Skeletal muscle tissue (tissue), 4 donors: ENCODE data around the gene MRPL51. TPM values are rescaled to one million over a fixed set of nuclear protein-coding genes. Genes with fewer than 3 reads are reported as not detected.

Experiments
- H3K27ac ChIP-seq: one replicate; pipeline ENCODE4 v1.7.0; 2013; ENCODE audit warnings: mild to moderate bottlenecking, low read depth, low read length, inconsistent platforms
- H3K27me3 ChIP-seq, 3 donors: one replicate each; pipeline ENCODE4 v1.7.0; 2013; ENCODE audit warnings: low read length in 3 of 3; ENCODE audit not compliant: control insufficient read depth in 3 of 3, insufficient read depth in 3 of 3
- H3K36me3 ChIP-seq, 3 donors: one replicate each; pipeline ENCODE4 v1.7.0; 2013; ENCODE audit warnings: low read length in 3 of 3; ENCODE audit not compliant: control insufficient read depth in 3 of 3, insufficient read depth in 3 of 3
- H3K4me1 ChIP-seq, 3 donors: one replicate each; pipeline ENCODE4 v1.7.0; 2013; ENCODE audit warnings: low read length in 3 of 3, mild to moderate bottlenecking in 3 of 3; ENCODE audit not compliant: control insufficient read depth in 3 of 3, insufficient read depth in 3 of 3
- H3K4me3 ChIP-seq, 3 donors: one replicate each; pipeline ENCODE4 v1.7.0; 2013; ENCODE audit warnings: low read length in 3 of 3
- H3K9ac ChIP-seq, 3 donors: one replicate each; pipeline ENCODE4 v1.7.0; 2013; ENCODE audit warnings: low read length in 3 of 3, mild to moderate bottlenecking in 3 of 3, moderate library complexity in 2 of 3, low read depth in 1 of 3
- H3K9me3 ChIP-seq, 3 donors: one replicate each; pipeline ENCODE4 v1.7.0; 2013; ENCODE audit warnings: low read length in 3 of 3; ENCODE audit not compliant: control insufficient read depth in 3 of 3
- total RNA-seq: library from RNA; depleted of rRNA; stranded (reverse); fragments of >200 nt; gene quantifications from one replicate; pipeline ENCODE4 v1.2.3, GENCODE V29; 2014
- donor health status: Osteomylitis.

Gene MRPL51
- total RNA-seq, 1 donor from 2014 or later, result 141 TPM

DNA sequence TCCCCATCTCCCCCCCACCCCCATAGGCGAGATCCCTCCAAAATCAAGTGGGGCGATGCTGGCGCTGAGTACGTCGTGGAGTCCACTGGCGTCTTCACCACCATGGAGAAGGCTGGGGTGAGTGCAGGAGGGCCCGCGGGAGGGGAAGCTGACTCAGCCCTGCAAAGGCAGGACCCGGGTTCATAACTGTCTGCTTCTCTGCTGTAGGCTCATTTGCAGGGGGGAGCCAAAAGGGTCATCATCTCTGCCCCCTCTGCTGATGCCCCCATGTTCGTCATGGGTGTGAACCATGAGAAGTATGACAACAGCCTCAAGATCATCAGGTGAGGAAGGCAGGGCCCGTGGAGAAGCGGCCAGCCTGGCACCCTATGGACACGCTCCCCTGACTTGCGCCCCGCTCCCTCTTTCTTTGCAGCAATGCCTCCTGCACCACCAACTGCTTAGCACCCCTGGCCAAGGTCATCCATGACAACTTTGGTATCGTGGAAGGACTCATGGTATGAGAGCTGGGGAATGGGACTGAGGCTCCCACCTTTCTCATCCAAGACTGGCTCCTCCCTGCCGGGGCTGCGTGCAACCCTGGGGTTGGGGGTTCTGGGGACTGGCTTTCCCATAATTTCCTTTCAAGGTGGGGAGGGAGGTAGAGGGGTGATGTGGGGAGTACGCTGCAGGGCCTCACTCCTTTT is 44.0 kb upstream of the MRPL51 start:
- Histone ChIP-seq H3K36me3 (peaks cover 31 to 47% (median 44%) of the 10 kb centered on the region in 3 donors), H3K9ac (peak overlapping the region; percentile 94 to 99 (median 98)), H3K4me1 (peaks cover 79 to 93% (median 84%) of the 10 kb centered on the region in 3 donors), H3K4me3 (peak overlapping the region; percentile 81 to 96 (median 96)), H3K27me3 (no peaks in the 10 kb centered on the region), H3K27ac (peak overlapping the region; percentile 97), H3K9me3 (no peaks in the 10 kb centered on the region)

DNA sequence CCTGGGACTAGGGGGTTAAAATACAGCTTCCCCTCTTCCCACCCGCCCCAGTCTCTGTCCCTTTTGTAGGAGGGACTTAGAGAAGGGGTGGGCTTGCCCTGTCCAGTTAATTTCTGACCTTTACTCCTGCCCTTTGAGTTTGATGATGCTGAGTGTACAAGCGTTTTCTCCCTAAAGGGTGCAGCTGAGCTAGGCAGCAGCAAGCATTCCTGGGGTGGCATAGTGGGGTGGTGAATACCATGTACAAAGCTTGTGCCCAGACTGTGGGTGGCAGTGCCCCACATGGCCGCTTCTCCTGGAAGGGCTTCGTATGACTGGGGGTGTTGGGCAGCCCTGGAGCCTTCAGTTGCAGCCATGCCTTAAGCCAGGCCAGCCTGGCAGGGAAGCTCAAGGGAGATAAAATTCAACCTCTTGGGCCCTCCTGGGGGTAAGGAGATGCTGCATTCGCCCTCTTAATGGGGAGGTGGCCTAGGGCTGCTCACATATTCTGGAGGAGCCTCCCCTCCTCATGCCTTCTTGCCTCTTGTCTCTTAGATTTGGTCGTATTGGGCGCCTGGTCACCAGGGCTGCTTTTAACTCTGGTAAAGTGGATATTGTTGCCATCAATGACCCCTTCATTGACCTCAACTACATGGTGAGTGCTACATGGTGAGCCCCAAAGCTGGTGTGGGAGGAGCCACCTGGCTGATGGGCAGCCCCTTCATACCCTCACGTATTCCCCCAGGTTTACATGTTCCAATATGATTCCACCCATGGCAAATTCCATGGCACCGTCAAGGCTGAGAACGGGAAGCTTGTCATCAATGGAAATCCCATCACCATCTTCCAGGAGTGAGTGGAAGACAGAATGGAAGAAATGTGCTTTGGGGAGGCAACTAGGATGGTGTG is 43.1 kb upstream of the MRPL51 start:
- Histone ChIP-seq H3K4me3 (peak overlapping the region; percentile 81 to 96 (median 96)), H3K9ac (peak overlapping the region; percentile 94 to 99 (median 98)), H3K27me3 (no peaks in the 10 kb centered on the region), H3K27ac (peak overlapping the region; percentile 97), H3K36me3 (peaks cover 31 to 46% (median 44%) of the 10 kb centered on the region in 3 donors), H3K9me3 (no peaks in the 10 kb centered on the region), H3K4me1 (peaks cover 75 to 90% (median 82%) of the 10 kb centered on the region in 3 donors)

DNA sequence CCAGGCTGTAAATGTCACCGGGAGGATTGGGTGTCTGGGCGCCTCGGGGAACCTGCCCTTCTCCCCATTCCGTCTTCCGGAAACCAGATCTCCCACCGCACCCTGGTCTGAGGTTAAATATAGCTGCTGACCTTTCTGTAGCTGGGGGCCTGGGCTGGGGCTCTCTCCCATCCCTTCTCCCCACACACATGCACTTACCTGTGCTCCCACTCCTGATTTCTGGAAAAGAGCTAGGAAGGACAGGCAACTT is 42.6 kb upstream of the MRPL51 start:
- Histone ChIP-seq H3K36me3 (peaks cover 35 to 51% (median 50%) of the 10 kb centered on the region in 3 donors), H3K9ac (peak overlapping the region; percentile 94 to 99 (median 98)), H3K27me3 (no peaks in the 10 kb centered on the region), H3K9me3 (no peaks in the 10 kb centered on the region), H3K27ac (peak overlapping the region; percentile 97), H3K4me3 (peak overlapping the region; percentile 81 to 96 (median 96)), H3K4me1 (peaks cover 69 to 88% (median 76%) of the 10 kb centered on the region in 3 donors)

DNA sequence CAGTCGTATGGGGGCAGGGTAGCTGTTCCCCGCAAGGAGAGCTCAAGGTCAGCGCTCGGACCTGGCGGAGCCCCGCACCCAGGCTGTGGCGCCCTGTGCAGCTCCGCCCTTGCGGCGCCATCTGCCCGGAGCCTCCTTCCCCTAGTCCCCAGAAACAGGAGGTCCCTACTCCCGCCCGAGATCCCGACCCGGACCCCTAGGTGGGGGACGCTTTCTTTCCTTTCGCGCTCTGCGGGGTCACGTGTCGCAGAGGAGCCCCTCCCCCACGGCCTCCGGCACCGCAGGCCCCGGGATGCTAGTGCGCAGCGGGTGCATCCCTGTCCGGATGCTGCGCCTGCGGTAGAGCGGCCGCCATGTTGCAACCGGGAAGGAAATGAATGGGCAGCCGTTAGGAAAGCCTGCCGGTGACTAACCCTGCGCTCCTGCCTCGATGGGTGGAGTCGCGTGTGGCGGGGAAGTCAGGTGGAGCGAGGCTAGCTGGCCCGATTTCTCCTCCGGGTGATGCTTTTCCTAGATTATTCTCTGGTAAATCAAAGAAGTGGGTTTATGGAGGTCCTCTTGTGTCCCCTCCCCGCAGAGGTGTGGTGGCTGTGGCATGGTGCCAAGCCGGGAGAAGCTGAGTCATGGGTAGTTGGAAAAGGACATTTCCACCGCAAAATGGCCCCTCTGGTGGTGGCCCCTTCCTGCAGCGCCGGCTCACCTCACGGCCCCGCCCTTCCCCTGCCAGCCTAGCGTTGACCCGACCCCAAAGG is 42.1 kb upstream of the MRPL51 start:
- Histone ChIP-seq H3K4me3 (peak overlapping the region; percentile 81 to 96 (median 96)), H3K27ac (peak overlapping the region; percentile 97), H3K9me3 (no peaks in the 10 kb centered on the region), H3K9ac (peak overlapping the region; percentile 94 to 99 (median 98)), H3K4me1 (peaks cover 64 to 83% (median 71%) of the 10 kb centered on the region in 3 donors), H3K27me3 (no peaks in the 10 kb centered on the region), H3K36me3 (peaks cover 40 to 55% (median 54%) of the 10 kb centered on the region in 3 donors)

DNA sequence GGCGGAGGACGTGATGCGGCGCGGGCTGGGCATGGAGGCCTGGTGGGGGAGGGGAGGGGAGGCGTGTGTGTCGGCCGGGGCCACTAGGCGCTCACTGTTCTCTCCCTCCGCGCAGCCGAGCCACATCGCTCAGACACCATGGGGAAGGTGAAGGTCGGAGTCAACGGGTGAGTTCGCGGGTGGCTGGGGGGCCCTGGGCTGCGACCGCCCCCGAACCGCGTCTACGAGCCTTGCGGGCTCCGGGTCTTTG is 41.6 kb upstream of the MRPL51 start:
- Histone ChIP-seq H3K4me1 (peaks cover 59 to 78% (median 66%) of the 10 kb centered on the region in 3 donors), H3K36me3 (peaks cover 45 to 54% (median 54%) of the 10 kb centered on the region in 3 donors), H3K9ac (peak overlapping the region; percentile 94 to 99 (median 98)), H3K9me3 (no peaks in the 10 kb centered on the region), H3K27ac (peak overlapping the region; percentile 97), H3K27me3 (no peaks in the 10 kb centered on the region), H3K4me3 (peak overlapping the region; percentile 81 to 96 (median 96))

DNA sequence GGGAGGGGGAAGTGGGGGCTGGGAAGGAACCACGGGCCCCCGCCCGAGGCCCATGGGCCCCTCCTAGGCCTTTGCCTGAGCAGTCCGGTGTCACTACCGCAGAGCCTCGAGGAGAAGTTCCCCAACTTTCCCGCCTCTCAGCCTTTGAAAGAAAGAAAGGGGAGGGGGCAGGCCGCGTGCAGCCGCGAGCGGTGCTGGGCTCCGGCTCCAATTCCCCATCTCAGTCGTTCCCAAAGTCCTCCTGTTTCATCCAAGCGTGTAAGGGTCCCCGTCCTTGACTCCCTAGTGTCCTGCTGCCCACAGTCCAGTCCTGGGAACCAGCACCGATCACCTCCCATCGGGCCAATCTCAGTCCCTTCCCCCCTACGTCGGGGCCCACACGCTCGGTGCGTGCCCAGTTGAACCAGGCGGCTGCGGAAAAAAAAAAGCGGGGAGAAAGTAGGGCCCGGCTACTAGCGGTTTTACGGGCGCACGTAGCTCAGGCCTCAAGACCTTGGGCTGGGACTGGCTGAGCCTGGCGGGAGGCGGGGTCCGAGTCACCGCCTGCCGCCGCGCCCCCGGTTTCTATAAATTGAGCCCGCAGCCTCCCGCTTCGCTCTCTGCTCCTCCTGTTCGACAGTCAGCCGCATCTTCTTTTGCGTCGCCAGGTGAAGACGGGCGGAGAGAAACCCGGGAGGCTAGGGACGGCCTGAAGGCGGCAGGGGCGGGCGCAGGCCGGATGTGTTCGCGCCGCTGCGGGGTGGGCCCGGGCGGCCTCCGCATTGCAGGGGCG is 41.0 kb upstream of the MRPL51 start, which contains the start of gene GAPDH:
TSS of gene GAPDH (plus strand) at position 595 of the 772 bp plus-strand sequence. CDS start 316 bp downstream, outside the sequence.
- peaks cover 54 to 73% (median 63%) of the 10 kb centered on the region in 3 donors for H3K4me1 ChIP-seq
- H3K27ac ChIP-seq, result peak within 1 kb of the TSS; percentile 97
- H3K27me3 ChIP-seq, result no peaks in the 10 kb centered on the region
- H3K9me3 ChIP-seq, result no peaks in the 10 kb centered on the region
- peak within 1 kb of the TSS; percentile 81 to 96 (median 96) for H3K4me3 ChIP-seq
- H3K36me3 ChIP-seq, result peaks cover 49 to 59% (median 57%) of the 10 kb centered on the region in 3 donors
- H3K9ac ChIP-seq, result peak within 1 kb of the TSS; percentile 94 to 99 (median 98)

DNA sequence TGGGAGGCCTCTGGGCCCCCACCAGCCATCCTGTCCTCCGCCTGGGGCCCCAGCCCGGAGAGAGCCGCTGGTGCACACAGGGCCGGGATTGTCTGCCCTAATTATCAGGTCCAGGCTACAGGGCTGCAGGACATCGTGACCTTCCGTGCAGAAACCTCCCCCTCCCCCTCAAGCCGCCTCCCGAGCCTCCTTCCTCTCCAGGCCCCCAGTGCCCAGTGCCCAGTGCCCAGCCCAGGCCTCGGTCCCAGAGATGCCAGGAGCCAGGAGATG is 40.5 kb upstream of the MRPL51 start:
- Histone ChIP-seq H3K27me3 (no peaks in the 10 kb centered on the region), H3K9me3 (no peaks in the 10 kb centered on the region), H3K4me3 (peak overlapping the region; percentile 81 to 96 (median 96)), H3K4me1 (peaks cover 53 to 67% (median 58%) of the 10 kb centered on the region in 3 donors), H3K27ac (peak overlapping the region; percentile 97), H3K9ac (peak overlapping the region; percentile 93 to 99 (median 98)), H3K36me3 (peaks cover 49 to 61% (median 57%) of the 10 kb centered on the region in 3 donors)

DNA sequence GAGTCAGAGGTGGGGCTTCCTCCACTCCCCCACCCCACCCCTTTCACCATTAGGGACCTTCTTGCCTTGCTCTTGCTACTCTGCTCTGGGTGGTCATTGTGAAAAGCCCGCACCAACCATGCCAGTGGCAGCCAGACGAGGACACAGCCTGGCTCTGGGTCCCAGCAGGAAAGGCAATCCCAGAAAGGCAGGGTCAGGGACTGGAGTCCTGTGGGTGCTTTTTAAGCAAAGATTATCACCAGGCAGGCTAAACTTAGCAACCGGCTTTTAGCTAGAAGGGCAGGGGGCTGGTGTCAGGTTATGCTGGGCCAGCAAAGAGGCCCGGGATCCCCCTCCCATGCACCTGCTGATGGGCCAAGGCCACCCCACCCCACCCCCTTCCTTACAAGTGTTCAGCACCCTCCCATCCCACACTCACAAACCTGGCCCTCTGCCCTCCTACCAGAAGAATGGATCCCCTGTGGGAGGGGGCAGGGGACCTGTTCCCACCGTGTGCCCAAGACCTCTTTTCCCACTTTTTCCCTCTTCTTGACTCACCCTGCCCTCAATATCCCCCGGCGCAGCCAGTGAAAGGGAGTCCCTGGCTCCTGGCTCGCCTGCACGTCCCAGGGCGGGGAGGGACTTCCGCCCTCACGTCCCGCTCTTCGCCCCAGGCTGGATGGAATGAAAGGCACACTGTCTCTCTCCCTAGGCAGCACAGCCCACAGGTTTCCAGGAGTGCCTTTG is 40.0 kb upstream of the MRPL51 start:
- no peaks in the 10 kb centered on the region for H3K27me3 ChIP-seq
- peaks cover 49 to 61% (median 57%) of the 10 kb centered on the region in 3 donors for H3K36me3 ChIP-seq
- H3K27ac ChIP-seq, result peak overlapping the region; percentile 97
- H3K9me3 ChIP-seq, result no peaks in the 10 kb centered on the region
- peak overlapping the region; percentile 93 to 99 (median 98) for H3K9ac ChIP-seq
- H3K4me1 ChIP-seq, result peaks cover 48 to 62% (median 53%) of the 10 kb centered on the region in 3 donors
- peak overlapping the region; percentile 81 to 96 (median 96) for H3K4me3 ChIP-seq
